Fibroblast of villous mesenchyme (primary cell): ENCODE measurements around the gene YBX2. TPM values are rescaled to one million over a fixed set of nuclear protein-coding genes. Genes with fewer than 3 reads are reported as not detected.
"Not testable (repeated sequence)": the region's sequence is repeated elsewhere in the genome, so short reads cannot be mapped to it uniquely, and the experiment has no call there.

ENCODE experiments used
- DNase-seq: peaks from one replicate; pipeline ENCODE4 v3.0.0-alpha.2; 2010; ENCODE audit warnings: low read depth
- H3K4me3 ChIP-seq: 2 replicates; pipeline ENCODE4 v1.5.1; 2011; ENCODE audit warnings: low read depth, mild to moderate bottlenecking, low read length
- CTCF ChIP-seq: IDR thresholded peaks from 2 replicates; pipeline ENCODE4 v1.5.1; 2012; ENCODE audit warnings: low read depth, mild to moderate bottlenecking, low read length; ENCODE audit not compliant: insufficient read depth
- total RNA-seq: library from RNA; depleted of rRNA; stranded (reverse); fragments of >200 nt; gene quantifications from 2 replicates; pipeline ENCODE4 v1.2.3, GENCODE V29; 2012

The YBX2 gene
- total RNA-seq = not detected in 2 replicates

GRCh38 chr17:7294614-7295153 is at the start of gene YBX2:
Gene YBX2 (minus strand): TSS chr17:7294639. CDS start chr17:7294500, 139 bp downstream.
- DNase-seq = peak; percentile 44
- no peak for TF ChIP-seq CTCF
- peak within 1 kb of the TSS; percentile 31 for H3K4me3 ChIP-seq

- H3K4me3 ChIP-seq = no peak overlapping the region
- no peak for TF ChIP-seq CTCF
- DNase-seq = no peak
Observed at GRCh38 chr17:7343250-7343649, 48.8 kb upstream of the YBX2 start.

DNA sequence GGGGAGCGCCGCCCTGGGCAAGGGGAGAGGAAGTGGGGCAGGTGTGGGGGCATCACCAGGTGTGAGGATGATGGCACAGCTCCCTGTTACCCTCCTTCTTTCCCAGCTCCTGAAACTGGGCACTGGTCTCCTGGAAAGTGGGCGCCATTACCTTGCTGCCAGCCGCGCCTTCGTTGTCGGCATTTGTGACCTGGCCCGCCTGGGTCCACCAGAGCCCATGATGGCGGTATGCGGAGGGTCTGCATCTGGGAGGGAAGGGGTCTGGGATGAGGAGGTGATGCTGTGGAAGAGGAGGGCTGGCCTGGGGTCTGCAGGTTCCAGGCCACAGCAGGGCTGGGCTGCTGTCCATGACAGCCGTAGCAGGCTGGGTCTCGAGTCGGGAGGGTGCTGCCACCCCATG is 47.4 kb upstream of the YBX2 start:
- DNase-seq = no peak
- no peak for TF ChIP-seq CTCF
- H3K4me3 ChIP-seq = no peak overlapping the region

GRCh38 chr17:7340179-7340578 is 45.7 kb upstream of the YBX2 start:
- DNase-seq = peak; percentile 36

GRCh38 chr17:7337600-7337999 is 43.2 kb upstream of the YBX2 start:
- DNase-seq, H3K4me3 ChIP-seq: not testable (repeated sequence)

More at GRCh38 chr17:7340179-7340578, 45.7 kb upstream of the YBX2 start:
- no peak overlapping the region for H3K4me3 ChIP-seq
- no peak for TF ChIP-seq CTCF

GRCh38 chr17:7336240-7337175 is 42.1 kb upstream of the YBX2 start, which contains the start of gene ACAP1:
Gene ACAP1 (plus strand): TSS chr17:7336529. CDS start chr17:7336735, 206 bp downstream.
- H3K4me3 ChIP-seq = no peak within 1 kb of the TSS
- no peak for DNase-seq
- no peak for TF ChIP-seq CTCF

GRCh38 chr17:7335765-7336164 is 41.3 kb upstream of the YBX2 start:
- DNase-seq = not testable (repeated sequence)

More at GRCh38 chr17:7335765-7336164, 41.3 kb upstream of the YBX2 start:
- not testable (repeated sequence) for H3K4me3 ChIP-seq
